Fibroblast of lung (primary cell): ENCODE results near the gene MPC1.

Experiments
- CTCF ChIP-seq, 2 donors: IDR thresholded peaks in 1 of 2; conservative IDR thresholded peaks in 1 of 2; 1 replicate in 1 of 2; 2 replicates in 1 of 2; pipeline ENCODE4 v1.5.1; 2011 to 2012; ENCODE audit warnings: low read length in 2 of 2, control low read depth in 1 of 2, inconsistent platforms in 1 of 2, low read depth in 1 of 2, mild to moderate bottlenecking in 1 of 2
- EZH2 ChIP-seq: IDR thresholded peaks from 2 replicates; pipeline ENCODE4 v1.5.1; 2012; ENCODE audit warnings: low read length, control low read depth, mild to moderate bottlenecking; ENCODE audit errors: missing control alignments

DNA sequence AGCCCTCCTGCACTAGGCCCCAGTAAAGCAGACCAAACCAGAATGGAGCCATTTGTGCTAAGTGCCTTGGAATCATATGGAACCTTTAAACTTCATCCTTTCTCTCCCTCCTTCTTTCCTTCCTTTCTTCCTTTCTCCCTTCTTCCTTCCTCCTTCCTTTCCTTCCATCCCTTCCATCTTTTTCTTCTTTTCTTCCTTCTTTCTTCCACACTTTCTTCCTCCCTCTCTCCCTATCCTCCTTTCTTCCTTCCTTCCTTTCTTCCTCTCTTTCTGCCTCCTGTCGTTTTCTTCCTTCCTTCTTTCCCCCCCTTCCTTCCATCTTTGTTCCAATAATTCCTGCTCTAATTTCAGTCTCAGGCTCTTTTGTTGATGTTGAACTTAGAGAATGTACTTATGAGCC is 29.2 kb downstream of the MPC1 start:
- TF ChIP-seq EZH2 = no peak
- no peak for TF ChIP-seq CTCF (conservative IDR thresholded peaks at IDR 0.05 in 1 of 2, IDR thresholded peaks at IDR 0.05 in 1 of 2; ENCODE audit: low read depth in 1 of 2, low read length in 2 of 2)
